GM15510 (cell line): ENCODE data around the gene EIF2S1.

Experiments used
- POLR2A ChIP-seq: IDR thresholded peaks from 3 replicates; pipeline ENCODE4 v1.6.1; 2011; ENCODE audit warnings: borderline replicate concordance; ENCODE audit not compliant: insufficient read length; ENCODE audit errors: extremely low read depth

Gene EIF2S1

GRCh38 chr14:67393689-67394088 is 33.6 kb downstream of the EIF2S1 start:
- TF ChIP-seq POLR2A = no peak

GRCh38 chr14:67395086-67395875 is 35.2 kb downstream of the EIF2S1 start:
- TF ChIP-seq POLR2A = no peak

GRCh38 chr14:67395876-67396189 is 35.7 kb downstream of the EIF2S1 start:
- no peak for TF ChIP-seq POLR2A

GRCh38 chr14:67396381-67396970 is 36.3 kb downstream of the EIF2S1 start:
- TF ChIP-seq POLR2A = no peak

GRCh38 chr14:67397536-67397935 is 37.4 kb downstream of the EIF2S1 start:
- TF ChIP-seq POLR2A = no peak

GRCh38 chr14:67400434-67400833 is 40.3 kb downstream of the EIF2S1 start:
- TF ChIP-seq POLR2A = no peak

- no peak for TF ChIP-seq POLR2A
Measured at GRCh38 chr14:67405771-67406170, 45.6 kb downstream of the EIF2S1 start.

GRCh38 chr14:67409461-67409860 is 49.3 kb downstream of the EIF2S1 start:
- no peak for TF ChIP-seq POLR2A

- no peak for TF ChIP-seq POLR2A
Measured at GRCh38 chr14:67410313-67410712, 50.2 kb downstream of the EIF2S1 start.

- TF ChIP-seq POLR2A = no peak
Measured at GRCh38 chr14:67411370-67411769, 51.2 kb downstream of the EIF2S1 start.

- no peak for TF ChIP-seq POLR2A
Measured at GRCh38 chr14:67411820-67412421, 51.8 kb downstream of the EIF2S1 start, which contains the start of gene PLEK2. Gene PLEK2, minus strand, starts transcription at chr14:67412165. Its CDS starts 106 bp downstream, at chr14:67412059.

- TF ChIP-seq POLR2A = no peak
Measured at GRCh38 chr14:67413806-67414769, 54.0 kb downstream of the EIF2S1 start.

- no peak for TF ChIP-seq POLR2A
Measured at GRCh38 chr14:67416085-67416484, 56.0 kb downstream of the EIF2S1 start.

- no peak for TF ChIP-seq POLR2A
Measured at GRCh38 chr14:67416810-67417209, 56.7 kb downstream of the EIF2S1 start.

- TF ChIP-seq POLR2A = no peak
Measured at GRCh38 chr14:67417633-67418032, 57.5 kb downstream of the EIF2S1 start.
